Lung (tissue), 12 donors: ENCODE measurements around the gene ADIPOR1. TPM values are rescaled to one million over a fixed set of nuclear protein-coding genes. Genes with fewer than 3 reads are reported as not detected.
"Not testable (repeated sequence)": the region's sequence is repeated elsewhere in the genome, so short reads cannot be mapped to it uniquely, and the experiment has no call there.

Source experiments
- ATAC-seq: fragments of 200-7000 bp; cut with Tn5 transposase; one replicate; pipeline ENCODE4 v1.9.1; 2020; ENCODE audit warnings: moderate number of reproducible peaks; ENCODE audit not compliant: insufficient read depth, low FRiP score
- DNase-seq, 3 donors: peaks; one replicate each; pipeline ENCODE4 v3.0.0-alpha.2; 2013 to 2017
- H3K27ac ChIP-seq, 2 donors: one replicate each; pipeline ENCODE4 v1.5.1; 2013; ENCODE audit warnings: mild to moderate bottlenecking in 2 of 2, moderate library complexity in 2 of 2, control low read depth in 1 of 2, inconsistent platforms in 1 of 2, low read depth in 1 of 2, low read length in 1 of 2
- H3K27me3 ChIP-seq, 3 donors: one replicate each; pipeline ENCODE4 v1.5.1; 2013; ENCODE audit warnings: low read length in 2 of 3; ENCODE audit not compliant: control insufficient read depth in 3 of 3, insufficient read depth in 3 of 3
- H3K36me3 ChIP-seq, 4 donors: one replicate each; pipeline ENCODE4 v1.5.1; 2013; ENCODE audit warnings: low read length in 4 of 4, mild to moderate bottlenecking in 1 of 4, moderate library complexity in 1 of 4; ENCODE audit not compliant: control insufficient read depth in 4 of 4, insufficient read depth in 4 of 4
- H3K4me1 ChIP-seq, 5 donors: one replicate each; pipeline ENCODE4 v1.5.1; 2013; ENCODE audit warnings: low read length in 5 of 5, mild to moderate bottlenecking in 2 of 5, moderate library complexity in 1 of 5; ENCODE audit not compliant: control insufficient read depth in 5 of 5, insufficient read depth in 5 of 5
- H3K4me3 ChIP-seq: one replicate; pipeline ENCODE4 v1.5.1; 2013; ENCODE audit warnings: mild to moderate bottlenecking, control low read depth, moderate library complexity
- H3K9ac ChIP-seq, 2 donors: one replicate each; pipeline ENCODE4 v1.5.1; 2013; ENCODE audit warnings: low read length in 2 of 2, control low read depth in 1 of 2; ENCODE audit not compliant: insufficient read depth in 1 of 2
- H3K9me3 ChIP-seq, 4 donors: one replicate each; pipeline ENCODE4 v1.5.1; 2013; ENCODE audit warnings: low read length in 3 of 4, mild to moderate bottlenecking in 1 of 4, moderate library complexity in 1 of 4; ENCODE audit not compliant: control insufficient read depth in 4 of 4, insufficient read depth in 3 of 4
- WGBS, 2 donors: extraction: QIAGEN DNeasy Blood & Tissue Kit; methylation state at CpG; one replicate each; pipeline ENCODE4 v1.1.7; 2013; 5-methylcytosine and 5-hydroxymethylcytosine counted together
- polyA plus RNA-seq, 2 donors: library from polyadenylated mRNA; stranded (reverse); fragments of 200-250 nt; gene quantifications; one replicate each; pipeline ENCODE4 v1.2.1, GENCODE V29; 2013
- total RNA-seq, 2 donors: library from RNA; depleted of rRNA in 1 of 2; stranded (reverse); fragments of >200 nt in 1 of 2; gene quantifications; one replicate each; pipeline ENCODE4 v1.2.1, GENCODE V29; 2014 to 2021
- TF ChIP-seq, protein P1 (sequence below): IDR thresholded peaks from 2 replicates; pipeline ENCODE4 v1.5.1; 2012; ENCODE audit warnings: mild to moderate bottlenecking; ENCODE audit errors: control extremely low read depth, extremely low read depth
- donor health status: control.
- donor health status: control.
- donor health status: Bipolar disorder and iron deficiency.
- donor health status: healthy.
- donor health status: DM: yes; HTN: yes; CAD: no.

The ADIPOR1 gene
- total and polyA plus RNA-seq, 4 donors, result 95.2 to 125 (median 108) TPM

DNA sequence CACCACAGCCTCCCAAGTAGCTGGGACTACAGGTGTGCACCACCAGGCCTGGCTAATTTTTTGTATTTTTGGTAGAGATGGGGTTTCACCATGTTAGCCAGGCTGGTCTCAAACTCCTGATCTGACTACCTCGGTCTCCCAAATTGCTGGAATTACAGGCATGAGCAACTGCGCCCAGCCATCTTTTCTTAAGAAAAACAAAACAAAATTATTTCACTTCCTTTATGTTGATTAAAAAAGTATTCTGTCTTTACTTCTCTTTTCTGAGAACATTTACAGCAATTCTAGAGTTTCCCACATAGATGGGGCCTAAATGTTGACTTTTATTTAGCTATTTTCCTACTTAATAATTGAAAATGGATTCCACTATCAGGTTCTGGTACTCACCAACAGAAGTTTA lies 31.8 kb upstream of the ADIPOR1 start:
- H3K27me3 ChIP-seq, result peaks cover 0 to 17% (median 4%) of the 10 kb centered on the region in 3 donors
- ATAC-seq, result no peak
- H3K4me1 ChIP-seq, result no peaks in the 10 kb centered on the region
- no peak overlapping the region for H3K27ac ChIP-seq
- TF ChIP-seq, protein P1, sequence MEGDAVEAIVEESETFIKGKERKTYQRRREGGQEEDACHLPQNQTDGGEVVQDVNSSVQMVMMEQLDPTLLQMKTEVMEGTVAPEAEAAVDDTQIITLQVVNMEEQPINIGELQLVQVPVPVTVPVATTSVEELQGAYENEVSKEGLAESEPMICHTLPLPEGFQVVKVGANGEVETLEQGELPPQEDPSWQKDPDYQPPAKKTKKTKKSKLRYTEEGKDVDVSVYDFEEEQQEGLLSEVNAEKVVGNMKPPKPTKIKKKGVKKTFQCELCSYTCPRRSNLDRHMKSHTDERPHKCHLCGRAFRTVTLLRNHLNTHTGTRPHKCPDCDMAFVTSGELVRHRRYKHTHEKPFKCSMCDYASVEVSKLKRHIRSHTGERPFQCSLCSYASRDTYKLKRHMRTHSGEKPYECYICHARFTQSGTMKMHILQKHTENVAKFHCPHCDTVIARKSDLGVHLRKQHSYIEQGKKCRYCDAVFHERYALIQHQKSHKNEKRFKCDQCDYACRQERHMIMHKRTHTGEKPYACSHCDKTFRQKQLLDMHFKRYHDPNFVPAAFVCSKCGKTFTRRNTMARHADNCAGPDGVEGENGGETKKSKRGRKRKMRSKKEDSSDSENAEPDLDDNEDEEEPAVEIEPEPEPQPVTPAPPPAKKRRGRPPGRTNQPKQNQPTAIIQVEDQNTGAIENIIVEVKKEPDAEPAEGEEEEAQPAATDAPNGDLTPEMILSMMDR, result no peak
- no peak overlapping the region for H3K9ac ChIP-seq
- 82 to 86% methylated on average over 2 of the region's 2 CpGs for WGBS, 2 donors
- no peaks in the 10 kb centered on the region for H3K36me3 ChIP-seq
- no peak overlapping the region for H3K4me3 ChIP-seq
- DNase-seq, result no peak
- H3K9me3 ChIP-seq, result no peaks in the 10 kb centered on the region

DNA sequence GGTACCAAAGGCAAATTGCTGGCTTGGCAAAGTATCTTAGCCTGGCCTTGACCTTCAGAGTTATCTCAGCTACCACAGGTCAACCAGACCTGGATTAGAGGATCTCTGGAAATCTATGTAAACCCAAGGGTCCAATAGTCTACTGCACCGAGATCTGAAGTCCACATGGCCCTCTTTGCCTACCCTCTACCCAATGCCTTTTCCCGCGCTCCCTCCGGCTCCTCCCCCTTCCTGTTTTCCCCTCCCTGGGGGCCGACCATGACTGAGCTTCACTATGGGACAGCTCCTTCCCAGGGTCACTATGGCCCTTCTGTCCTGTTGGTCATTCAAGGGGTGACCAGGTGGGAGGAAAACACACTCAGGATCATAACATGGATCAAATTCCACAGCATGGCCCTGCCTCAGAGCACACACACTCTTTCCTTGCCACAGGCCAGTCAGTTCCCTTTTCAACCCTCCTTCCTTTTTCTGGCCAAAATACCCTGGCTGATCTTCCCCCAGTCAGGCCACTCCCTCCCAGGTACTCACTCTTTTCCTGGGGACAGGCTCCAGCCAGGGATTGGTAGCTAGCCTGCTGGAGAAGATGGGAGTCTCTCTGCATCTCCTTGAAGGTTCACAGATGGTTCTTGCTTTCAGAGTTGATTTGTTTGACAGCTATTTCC lies 29.9 kb upstream of the ADIPOR1 start:
- H3K27ac ChIP-seq, result no peak overlapping the region
- no peak overlapping the region for H3K9ac ChIP-seq
- no peaks in the 10 kb centered on the region for H3K9me3 ChIP-seq
- peaks cover 0 to 15% (median 4%) of the 10 kb centered on the region in 3 donors for H3K27me3 ChIP-seq
- TF ChIP-seq, protein P1, result no peak
- 66 to 71% methylated on average over 5 of the region's 5 CpGs for WGBS, 2 donors
- no peak for DNase-seq
- H3K4me3 ChIP-seq, result no peak overlapping the region
- H3K36me3 ChIP-seq, result no peaks in the 10 kb centered on the region
- no peaks in the 10 kb centered on the region for H3K4me1 ChIP-seq
- no peak for ATAC-seq

DNA sequence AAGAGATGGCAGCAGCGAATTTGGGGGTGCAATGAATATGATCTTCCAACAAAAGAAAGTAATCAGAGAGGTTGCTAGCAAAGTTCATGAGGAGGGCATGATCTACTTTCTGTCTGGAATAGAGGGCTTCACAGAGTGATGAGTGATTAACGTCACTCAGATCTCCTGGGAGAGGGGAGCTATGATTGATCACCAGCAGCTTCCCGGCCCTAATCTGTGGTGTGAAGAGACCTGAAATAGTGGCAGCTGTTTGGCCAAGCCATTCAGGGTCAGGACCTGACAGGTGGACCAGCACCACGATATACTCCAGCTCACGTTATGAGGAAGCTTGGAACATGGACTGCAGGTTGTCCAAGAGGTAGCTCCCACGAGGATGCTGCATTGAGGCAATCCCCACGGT lies 29.1 kb upstream of the ADIPOR1 start:
- Histone ChIP-seq H3K9me3 (no peaks in the 10 kb centered on the region), H3K27me3 (peaks cover 0 to 15% (median 4%) of the 10 kb centered on the region in 3 donors), H3K4me1 (no peaks in the 10 kb centered on the region), H3K9ac (no peak overlapping the region), H3K36me3 (no peaks in the 10 kb centered on the region), H3K4me3 (peak overlapping the region; percentile 8), H3K27ac (no peak overlapping the region)
- 80 to 89% methylated on average over 7 of the region's 7 CpGs for WGBS, 2 donors
- ATAC-seq, result no peak
- no peak for DNase-seq
- TF ChIP-seq, protein P1, result no peak

DNA sequence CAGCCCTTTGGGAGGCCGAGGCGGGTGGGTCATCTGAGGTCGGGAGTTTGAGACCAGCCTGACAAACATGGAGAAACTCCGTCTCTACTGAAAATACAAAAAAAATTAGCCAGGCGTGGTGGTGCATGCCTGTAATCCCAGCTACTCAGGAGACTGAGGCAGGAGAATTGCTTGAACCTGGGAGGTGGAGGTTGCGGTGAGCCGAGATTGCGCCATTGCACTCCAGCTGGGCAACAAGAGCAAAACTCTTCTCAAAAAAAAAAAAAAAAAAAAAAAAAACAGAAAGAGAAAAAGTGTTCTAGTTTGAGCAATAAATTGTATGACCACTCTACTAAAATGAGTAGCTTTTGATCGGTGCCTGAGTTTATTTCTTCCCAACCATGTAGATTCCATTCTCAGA lies 28.0 kb upstream of the ADIPOR1 start:
- not testable (repeated sequence) for H3K4me3 ChIP-seq, H3K36me3 ChIP-seq, H3K27ac ChIP-seq, ATAC-seq, H3K4me1 ChIP-seq, DNase-seq, H3K9me3 ChIP-seq, H3K9ac ChIP-seq
- peaks cover 0 to 15% (median 4%) of the 10 kb centered on the region in 3 donors for H3K27me3 ChIP-seq
- WGBS, 2 donors, result 71 to 82% methylated on average over 9 of the region's 9 CpGs
